Thyroid gland (tissue), 4 donors: ENCODE data around the gene TBX3. TPM values are rescaled to one million over a fixed set of nuclear protein-coding genes. Genes with fewer than 3 reads are reported as not detected.

Experiments
- DNase-seq, 2 donors: peaks; one replicate each; pipeline ENCODE4 v3.0.0-alpha.2; 2019
- H3K27ac ChIP-seq, 3 donors: fragments of 200-600 bp; sonication (generic); 1 replicate in 2 of 3; 2 replicates in 1 of 3; pipeline ENCODE4 v1.5.1; 2016 to 2019; ENCODE audit warnings: mild to moderate bottlenecking in 1 of 3, moderate library complexity in 1 of 3
- H3K27me3 ChIP-seq: fragments of 200-600 bp; sonication (generic); one replicate; pipeline ENCODE4 v1.5.1; 2019
- H3K36me3 ChIP-seq, 2 donors: fragments of 200-600 bp; sonication (generic); one replicate each; pipeline ENCODE4 v1.5.1; 2016 to 2019
- H3K4me1 ChIP-seq, 2 donors: fragments of 200-600 bp; sonication (generic); one replicate each; pipeline ENCODE4 v1.5.1; 2017 to 2019
- H3K4me3 ChIP-seq, 3 donors: fragments of 200-600 bp; sonication (generic); replicated peaks in 1 of 3; 1 replicate in 2 of 3; 2 replicates in 1 of 3; pipeline ENCODE4 v1.5.1; 2016; ENCODE audit warnings: mild to moderate bottlenecking in 1 of 3
- H3K9me3 ChIP-seq: fragments of 200-600 bp; sonication (generic); one replicate; pipeline ENCODE4 v1.5.1; 2017
- POLR2A ChIP-seq, 2 donors: fragments of 450-650 bp; IDR thresholded peaks; one replicate each; pipeline ENCODE4 v1.6.1; 2017; ENCODE audit warnings: antibody characterized with exemption in 2 of 2, mild to moderate bottlenecking in 2 of 2, moderate library complexity in 1 of 2
- WGBS, 2 donors: methylation state at CpG; one replicate each; pipeline ENCODE4 v1.1.5; 2017; 5-methylcytosine and 5-hydroxymethylcytosine counted together
- intact Hi-C: fragments of 100-400 bp; cut with DNase I; formaldehyde crosslinking; loops from one replicate; pipeline ENCODE4 v1.15.1; 2023
- total RNA-seq, 4 donors: library from RNA; depleted of rRNA; stranded (reverse); fragments of >200 nt; gene quantifications; one replicate each; pipeline ENCODE4 v1.2.3, GENCODE V29; 2016
- TF ChIP-seq, protein P1 (sequence below), 6 experiments: fragments of 200-600 bp in 3 of 6; fragments of 450-650 bp in 3 of 6; sonication (generic) in 3 of 6; IDR thresholded peaks; one replicate each; pipeline ENCODE4 v1.5.1; 2016 to 2019; ENCODE audit warnings: antibody characterized with exemption in 6 of 6, mild to moderate bottlenecking in 2 of 6, inconsistent platforms in 1 of 6, moderate library complexity in 1 of 6

The TBX3 gene
- total RNA-seq, 4 donors from 2014 or later, result 104 to 258 (median 192) TPM

DNA sequence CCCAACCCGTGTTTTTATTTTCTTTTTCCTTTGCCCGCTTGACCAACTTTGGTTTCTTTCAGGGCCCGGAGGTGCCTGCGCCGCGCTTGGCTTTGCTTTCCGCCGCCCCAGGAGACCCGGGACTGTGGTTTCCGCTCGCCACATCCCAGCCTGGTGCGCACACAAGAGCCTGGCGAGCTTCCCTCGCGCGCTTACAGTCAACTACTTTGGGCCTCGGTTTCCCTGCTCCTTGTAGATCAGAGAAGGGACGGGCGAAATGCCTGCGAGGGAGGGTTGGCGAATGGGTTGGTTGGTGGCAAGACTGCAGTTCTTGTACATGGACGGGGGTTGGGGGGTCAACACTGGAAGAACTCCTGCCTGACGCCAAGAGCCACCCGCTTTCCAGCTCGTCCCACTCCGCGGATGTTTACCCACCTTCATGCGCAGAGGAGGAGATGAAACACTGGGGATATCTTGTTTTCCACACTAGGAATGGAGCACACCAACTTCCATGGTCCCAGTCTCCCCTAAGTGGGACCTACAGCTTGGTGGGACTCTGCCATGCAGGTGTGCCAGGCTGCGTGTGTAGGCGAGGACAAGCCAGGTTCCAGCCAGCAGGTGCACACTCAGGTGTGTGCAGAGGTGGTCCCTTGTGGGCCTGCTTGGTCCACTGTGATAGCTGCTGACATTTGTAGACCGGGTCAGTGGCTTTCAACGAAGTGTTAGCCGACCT is 16.6 kb upstream of the TBX3 start:
- peak; percentile 59 to 71 for DNase-seq
- Histone ChIP-seq H3K27ac (peak overlapping the region; percentile 97 to 99 (median 99)), H3K4me1 (peaks cover 36 to 52% of the 10 kb centered on the region in 2 donors), H3K36me3 (no peaks in the 10 kb centered on the region), H3K27me3 (no peaks in the 10 kb centered on the region), H3K4me3 (peak overlapping the region in 1 of 3 donors; percentile 6), H3K9me3 (no peaks in the 10 kb centered on the region)
- WGBS, 2 donors, result 17 to 26% methylated on average over 28 to 33 of the region's 33 CpGs
- intact Hi-C loops, result no loop called here
- TF ChIP-seq, protein P1, sequence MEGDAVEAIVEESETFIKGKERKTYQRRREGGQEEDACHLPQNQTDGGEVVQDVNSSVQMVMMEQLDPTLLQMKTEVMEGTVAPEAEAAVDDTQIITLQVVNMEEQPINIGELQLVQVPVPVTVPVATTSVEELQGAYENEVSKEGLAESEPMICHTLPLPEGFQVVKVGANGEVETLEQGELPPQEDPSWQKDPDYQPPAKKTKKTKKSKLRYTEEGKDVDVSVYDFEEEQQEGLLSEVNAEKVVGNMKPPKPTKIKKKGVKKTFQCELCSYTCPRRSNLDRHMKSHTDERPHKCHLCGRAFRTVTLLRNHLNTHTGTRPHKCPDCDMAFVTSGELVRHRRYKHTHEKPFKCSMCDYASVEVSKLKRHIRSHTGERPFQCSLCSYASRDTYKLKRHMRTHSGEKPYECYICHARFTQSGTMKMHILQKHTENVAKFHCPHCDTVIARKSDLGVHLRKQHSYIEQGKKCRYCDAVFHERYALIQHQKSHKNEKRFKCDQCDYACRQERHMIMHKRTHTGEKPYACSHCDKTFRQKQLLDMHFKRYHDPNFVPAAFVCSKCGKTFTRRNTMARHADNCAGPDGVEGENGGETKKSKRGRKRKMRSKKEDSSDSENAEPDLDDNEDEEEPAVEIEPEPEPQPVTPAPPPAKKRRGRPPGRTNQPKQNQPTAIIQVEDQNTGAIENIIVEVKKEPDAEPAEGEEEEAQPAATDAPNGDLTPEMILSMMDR (IDR thresholded peaks at IDR 0.05), result peak in 1 of 6 experiments; percentile 5
- peak in 1 of 2 donors; percentile 26 for TF ChIP-seq POLR2A (IDR thresholded peaks at IDR 0.05)

DNA sequence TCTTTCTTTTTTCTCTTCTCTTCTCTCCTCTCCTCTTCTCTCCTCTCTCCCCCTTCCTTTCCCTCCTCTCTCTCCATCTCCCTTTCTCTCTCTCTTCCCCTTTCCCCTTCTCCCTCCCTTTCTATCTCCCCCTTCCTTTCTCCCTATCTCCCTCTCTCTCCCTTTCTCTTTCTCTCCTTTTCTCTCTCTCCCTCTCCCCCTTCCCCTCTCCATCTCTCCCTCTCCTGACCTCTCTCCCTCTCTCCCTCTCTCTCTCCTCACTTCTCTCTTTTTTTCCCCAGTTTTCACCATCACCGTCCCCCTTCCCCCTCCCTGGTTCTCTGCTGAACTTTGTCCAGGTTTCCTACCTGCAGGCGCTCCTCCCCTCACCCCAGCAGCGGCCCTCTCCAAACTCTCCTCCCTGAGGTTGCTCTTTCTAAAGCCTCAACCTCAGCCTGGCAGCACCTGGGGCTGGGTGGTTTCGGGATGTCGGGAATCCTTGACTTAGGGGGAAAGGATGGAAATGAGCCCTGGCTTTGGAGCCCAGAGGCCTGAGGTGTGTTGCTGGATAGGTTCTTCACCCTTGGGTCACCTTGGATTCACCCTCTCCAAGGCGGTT is 14.7 kb upstream of the TBX3 start:
- peak in 1 of 2 donors; percentile 64 for TF ChIP-seq POLR2A (IDR thresholded peaks at IDR 0.05)
- TF ChIP-seq, protein P1 (IDR thresholded peaks at IDR 0.05), result no peak
- no peaks in the 10 kb centered on the region for H3K36me3 ChIP-seq
- no peaks in the 10 kb centered on the region for H3K27me3 ChIP-seq
- intact Hi-C loops, result no loop called here
- no peaks in the 10 kb centered on the region for H3K9me3 ChIP-seq
- peak overlapping the region in 1 of 3 donors; percentile 34 for H3K4me3 ChIP-seq
- WGBS, 2 donors, result 20 to 23% methylated on average over 6 of the region's 6 CpGs
- peak overlapping the region; percentile 97 to 99 (median 99) for H3K27ac ChIP-seq
- peak; percentile 81 to 83 for DNase-seq
- peaks cover 35 to 49% of the 10 kb centered on the region in 2 donors for H3K4me1 ChIP-seq

DNA sequence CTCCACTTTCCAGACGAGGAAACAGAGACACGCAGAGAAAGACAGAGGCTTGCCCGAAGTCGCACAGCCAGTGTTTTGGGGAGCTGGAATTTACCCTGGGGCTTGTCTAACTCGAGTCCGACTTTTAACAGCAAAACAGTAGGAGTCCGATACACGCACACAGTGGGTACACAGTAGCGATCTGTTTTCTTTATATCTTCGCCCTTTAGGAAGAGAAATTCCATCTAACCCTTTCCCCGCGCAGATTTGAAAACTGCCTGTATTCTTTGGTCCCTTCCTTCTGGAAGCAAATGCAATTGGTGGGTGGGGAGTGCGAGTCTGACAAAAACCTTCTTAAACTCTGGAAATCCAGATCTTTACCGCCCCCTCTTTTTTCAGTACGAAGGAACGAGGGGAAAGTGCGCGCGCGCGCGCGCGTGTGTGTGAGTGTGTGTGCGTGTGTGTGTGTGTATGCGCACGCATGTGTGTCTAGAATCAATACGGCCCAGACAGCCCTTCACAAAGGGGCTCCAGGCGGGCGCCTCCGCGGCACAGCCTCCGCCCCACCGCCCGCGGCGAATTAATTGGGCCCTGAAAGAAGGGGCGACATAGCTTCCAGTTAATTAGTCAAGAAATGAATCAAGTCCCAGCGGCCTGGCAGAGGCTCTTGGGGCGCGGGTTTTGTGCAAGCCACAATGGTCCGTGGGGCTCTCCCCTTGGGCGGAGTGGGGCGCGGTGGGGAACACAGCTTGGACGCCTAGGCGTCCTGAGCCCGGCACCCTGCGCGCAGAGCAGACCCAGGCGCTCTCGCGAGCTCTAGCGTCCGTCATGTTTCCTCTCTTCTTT is 14.0 kb upstream of the TBX3 start:
- H3K9me3 ChIP-seq, result no peaks in the 10 kb centered on the region
- intact Hi-C loops, result no loop called here

DNA sequence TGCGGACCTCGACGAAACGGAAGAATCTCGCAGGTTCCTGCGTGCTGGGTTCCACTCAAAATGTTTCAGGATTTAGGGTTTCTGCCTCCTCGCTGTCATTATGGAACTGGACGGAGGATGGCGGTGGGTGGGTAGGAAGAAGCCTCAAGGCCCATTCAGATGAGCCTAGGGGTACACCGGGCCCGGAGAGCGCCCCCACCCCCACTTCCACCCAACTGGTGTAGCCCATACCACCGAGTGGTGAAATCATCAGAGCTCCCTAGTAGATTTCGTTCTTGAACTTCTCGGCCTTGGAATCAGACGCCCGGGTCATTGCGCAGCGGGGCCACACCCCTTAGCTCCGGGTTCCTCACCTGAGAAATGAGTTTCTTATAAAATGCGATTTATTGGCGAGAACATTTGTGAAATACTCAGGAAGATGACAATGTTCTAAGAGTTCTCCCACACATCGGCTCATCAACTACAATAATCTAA is 13.3 kb upstream of the TBX3 start:
- Histone ChIP-seq H3K4me1 (peaks cover 29 to 40% of the 10 kb centered on the region in 2 donors), H3K4me3 (peak overlapping the region in 2 of 3 donors; percentile 12 to 34), H3K27ac (peak overlapping the region; percentile 97 to 99 (median 99)), H3K27me3 (no peaks in the 10 kb centered on the region), H3K36me3 (no peaks in the 10 kb centered on the region), H3K9me3 (no peaks in the 10 kb centered on the region)
- WGBS, 2 donors, result 19 to 28% methylated on average over 23 of the region's 23 CpGs
- TF ChIP-seq POLR2A (IDR thresholded peaks at IDR 0.05), result peak in 1 of 2 donors; percentile 60
- TF ChIP-seq, protein P1 (IDR thresholded peaks at IDR 0.05), result no peak
- intact Hi-C loops, result no loop called here
- DNase-seq, result peak; percentile 70 to 75

More for the DNA sequence above, 14.0 kb upstream of the TBX3 start:
- Histone ChIP-seq H3K36me3 (no peaks in the 10 kb centered on the region), H3K4me3 (peak overlapping the region in 1 of 3 donors; percentile 34), H3K27ac (peak overlapping the region; percentile 97 to 99 (median 99)), H3K4me1 (peaks cover 35 to 47% of the 10 kb centered on the region in 2 donors), H3K27me3 (no peaks in the 10 kb centered on the region)
- TF ChIP-seq, protein P1 (IDR thresholded peaks at IDR 0.05), result no peak
- peak in 1 of 2 donors; percentile 60 for TF ChIP-seq POLR2A (IDR thresholded peaks at IDR 0.05)
- 5 to 9% methylated on average over 52 to 54 of the region's 55 CpGs for WGBS, 2 donors
- peak; percentile 68 to 73 for DNase-seq
